AG09309 (cell line): ENCODE results near the gene LILRB4.
"Not testable (repeated sequence)": the region's sequence is repeated elsewhere in the genome, so short reads cannot be mapped to it uniquely, and the experiment has no call there.

Experiments
- DNase-seq: peaks from one replicate; pipeline ENCODE4 v3.0.0-alpha.2; 2010; ENCODE audit warnings: low read depth
- H3K4me3 ChIP-seq: 2 replicates; pipeline ENCODE4 v1.5.1; 2011; ENCODE audit warnings: mild to moderate bottlenecking, low read depth, low read length, moderate library complexity; ENCODE audit not compliant: control insufficient read depth
- TF ChIP-seq, protein P1 (sequence below): IDR thresholded peaks from 2 replicates; pipeline ENCODE4 v1.5.1; 2011; ENCODE audit warnings: mild to moderate bottlenecking, low read depth, low read length, inconsistent platforms; ENCODE audit not compliant: insufficient read depth, control insufficient read depth; ENCODE audit errors: missing control alignments

LILRB4 gene

GRCh38 chr19:54626757-54627156 is 36.0 kb upstream of the LILRB4 start:
- no peak overlapping the region for H3K4me3 ChIP-seq
- TF ChIP-seq, protein P1, sequence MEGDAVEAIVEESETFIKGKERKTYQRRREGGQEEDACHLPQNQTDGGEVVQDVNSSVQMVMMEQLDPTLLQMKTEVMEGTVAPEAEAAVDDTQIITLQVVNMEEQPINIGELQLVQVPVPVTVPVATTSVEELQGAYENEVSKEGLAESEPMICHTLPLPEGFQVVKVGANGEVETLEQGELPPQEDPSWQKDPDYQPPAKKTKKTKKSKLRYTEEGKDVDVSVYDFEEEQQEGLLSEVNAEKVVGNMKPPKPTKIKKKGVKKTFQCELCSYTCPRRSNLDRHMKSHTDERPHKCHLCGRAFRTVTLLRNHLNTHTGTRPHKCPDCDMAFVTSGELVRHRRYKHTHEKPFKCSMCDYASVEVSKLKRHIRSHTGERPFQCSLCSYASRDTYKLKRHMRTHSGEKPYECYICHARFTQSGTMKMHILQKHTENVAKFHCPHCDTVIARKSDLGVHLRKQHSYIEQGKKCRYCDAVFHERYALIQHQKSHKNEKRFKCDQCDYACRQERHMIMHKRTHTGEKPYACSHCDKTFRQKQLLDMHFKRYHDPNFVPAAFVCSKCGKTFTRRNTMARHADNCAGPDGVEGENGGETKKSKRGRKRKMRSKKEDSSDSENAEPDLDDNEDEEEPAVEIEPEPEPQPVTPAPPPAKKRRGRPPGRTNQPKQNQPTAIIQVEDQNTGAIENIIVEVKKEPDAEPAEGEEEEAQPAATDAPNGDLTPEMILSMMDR, result no peak
- no peak for DNase-seq

DNA sequence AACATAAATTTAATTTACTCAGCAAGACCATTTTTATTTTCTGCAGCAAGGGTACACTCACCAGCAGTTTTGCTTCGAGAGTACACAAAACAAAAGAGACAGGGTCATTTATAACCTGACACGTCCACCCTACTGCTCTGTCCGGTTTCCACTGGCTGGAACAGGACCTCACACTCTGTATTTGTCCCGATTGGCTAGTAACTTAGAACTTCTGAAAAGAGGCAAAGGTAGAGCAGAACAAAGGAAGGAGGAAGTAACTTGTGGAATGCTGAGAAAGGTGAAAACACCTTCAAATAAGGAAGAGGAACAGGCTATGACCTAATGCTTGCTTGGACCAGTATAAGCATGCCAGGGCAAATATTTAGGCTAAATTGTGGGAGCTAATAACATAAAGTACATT is 34.9 kb upstream of the LILRB4 start:
- not testable (repeated sequence) for H3K4me3 ChIP-seq, DNase-seq

DNA sequence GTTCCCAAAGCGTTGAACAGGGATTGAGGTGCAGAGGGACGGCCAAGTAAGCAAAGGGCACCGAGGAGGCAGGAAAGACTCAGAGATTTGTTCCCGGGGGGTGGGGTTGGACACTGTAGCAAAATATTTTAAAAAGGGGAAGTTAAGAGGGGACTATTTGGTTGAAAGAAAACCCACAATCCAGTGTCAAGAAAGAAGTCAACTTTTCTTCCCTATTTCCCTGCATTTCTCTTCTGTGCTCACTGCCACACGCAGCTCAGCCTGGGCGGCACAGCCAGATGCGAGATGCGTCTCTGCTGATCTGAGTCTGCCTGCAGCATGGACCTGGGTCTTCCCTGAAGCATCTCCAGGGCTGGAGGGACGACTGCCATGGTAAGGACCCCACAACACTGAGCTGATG is 32.5 kb upstream of the LILRB4 start, which contains the start of gene LILRB1:
Gene LILRB1, plus strand, starts transcription at position 223 of the 400 bp plus-strand sequence. CDS start 590 bp downstream, outside the sequence.
- DNase-seq, H3K4me3 ChIP-seq: not testable (repeated sequence)

GRCh38 chr19:54630782-54631181 is 32.0 kb upstream of the LILRB4 start:
- H3K4me3 ChIP-seq, result no peak overlapping the region
- DNase-seq, result no peak
- TF ChIP-seq, protein P1, result no peak

DNA sequence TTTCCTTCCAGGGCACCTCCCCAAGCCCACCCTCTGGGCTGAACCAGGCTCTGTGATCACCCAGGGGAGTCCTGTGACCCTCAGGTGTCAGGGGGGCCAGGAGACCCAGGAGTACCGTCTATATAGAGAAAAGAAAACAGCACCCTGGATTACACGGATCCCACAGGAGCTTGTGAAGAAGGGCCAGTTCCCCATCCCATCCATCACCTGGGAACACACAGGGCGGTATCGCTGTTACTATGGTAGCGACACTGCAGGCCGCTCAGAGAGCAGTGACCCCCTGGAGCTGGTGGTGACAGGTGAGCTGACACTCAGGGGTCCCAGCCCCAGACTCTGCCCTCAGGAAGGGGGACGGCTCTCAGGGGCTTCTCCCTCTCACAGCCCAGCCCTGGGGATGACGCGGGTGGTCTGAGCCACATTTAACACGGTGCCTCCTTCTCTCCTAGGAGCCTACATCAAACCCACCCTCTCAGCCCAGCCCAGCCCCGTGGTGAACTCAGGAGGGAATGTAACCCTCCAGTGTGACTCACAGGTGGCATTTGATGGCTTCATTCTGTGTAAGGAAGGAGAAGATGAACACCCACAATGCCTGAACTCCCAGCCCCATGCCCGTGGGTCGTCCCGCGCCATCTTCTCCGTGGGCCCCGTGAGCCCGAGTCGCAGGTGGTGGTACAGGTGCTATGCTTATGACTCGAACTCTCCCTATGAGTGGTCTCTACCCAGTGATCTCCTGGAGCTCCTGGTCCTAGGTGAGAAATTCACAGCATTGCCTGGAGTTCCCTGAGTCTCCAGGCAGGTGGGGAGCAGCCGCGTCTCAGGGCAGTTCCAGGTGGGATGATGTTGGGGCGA is 31.1 kb upstream of the LILRB4 start:
- not testable (repeated sequence) for DNase-seq, H3K4me3 ChIP-seq

DNA sequence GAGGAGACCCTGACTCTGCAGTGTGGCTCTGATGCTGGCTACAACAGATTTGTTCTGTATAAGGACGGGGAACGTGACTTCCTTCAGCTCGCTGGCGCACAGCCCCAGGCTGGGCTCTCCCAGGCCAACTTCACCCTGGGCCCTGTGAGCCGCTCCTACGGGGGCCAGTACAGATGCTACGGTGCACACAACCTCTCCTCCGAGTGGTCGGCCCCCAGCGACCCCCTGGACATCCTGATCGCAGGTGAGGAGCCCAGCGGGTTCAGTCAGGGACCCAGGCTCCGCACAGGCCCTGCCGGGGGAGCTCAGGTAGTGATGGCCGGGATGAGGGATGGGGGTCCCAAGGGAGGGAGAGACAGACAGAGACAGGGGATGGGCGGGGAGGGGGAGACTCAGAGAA is 30.3 kb upstream of the LILRB4 start:
- not testable (repeated sequence) for DNase-seq, H3K4me3 ChIP-seq

GRCh38 chr19:54633401-54633800 is 29.4 kb upstream of the LILRB4 start:
- H3K4me3 ChIP-seq, result no peak overlapping the region
- no peak for DNase-seq
- TF ChIP-seq, protein P1, result no peak

- not testable (repeated sequence) for H3K4me3 ChIP-seq, DNase-seq
Observed at GRCh38 chr19:54636081-54636480, 26.7 kb upstream of the LILRB4 start.

DNA sequence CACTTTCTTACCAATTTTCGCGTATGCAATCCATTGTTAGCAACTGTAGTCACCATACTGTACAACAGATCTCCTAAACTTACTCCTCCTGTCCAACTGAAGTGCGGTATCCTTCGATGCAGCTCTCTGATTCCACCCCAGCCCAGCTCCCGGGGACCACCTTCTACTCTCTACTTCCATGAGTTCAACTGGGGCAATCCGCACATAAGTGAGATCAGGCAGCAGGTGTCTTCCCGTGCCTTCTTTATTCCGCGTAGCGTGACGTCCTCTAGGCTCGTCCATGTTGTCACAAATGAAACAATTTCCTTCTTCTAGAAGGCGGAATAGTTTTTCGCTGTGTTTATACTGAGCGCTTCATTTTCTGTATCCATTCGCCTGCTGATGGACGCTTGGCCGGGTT is 24.1 kb upstream of the LILRB4 start:
- TF ChIP-seq, protein P1, result no peak
- H3K4me3 ChIP-seq, result no peak overlapping the region
- no peak for DNase-seq

- not testable (repeated sequence) for H3K4me3 ChIP-seq, DNase-seq
Observed at GRCh38 chr19:54642953-54643352, 19.8 kb upstream of the LILRB4 start.

DNA sequence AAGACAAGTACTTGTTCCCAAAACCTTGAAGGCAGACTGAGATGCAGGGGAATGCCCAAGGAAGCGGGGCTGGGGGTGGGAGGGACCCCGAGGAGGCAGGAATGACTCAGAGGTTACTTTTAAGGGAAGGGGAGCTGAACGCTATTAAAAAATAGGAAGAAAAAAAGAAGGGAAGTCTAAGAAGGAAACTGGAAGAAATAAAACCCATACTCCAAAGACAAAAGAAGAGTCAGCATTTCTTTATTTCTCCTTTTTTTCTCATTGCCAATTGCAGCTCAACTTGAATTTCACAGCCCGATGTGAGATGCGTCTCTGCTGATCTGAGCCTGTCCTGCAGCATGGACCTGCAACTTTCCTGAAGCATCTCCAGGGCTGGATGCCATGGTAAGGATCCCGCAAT is 19.2 kb upstream of the LILRB4 start:
- not testable (repeated sequence) for DNase-seq

More for the DNA sequence above, 19.2 kb upstream of the LILRB4 start:
- H3K4me3 ChIP-seq, result not testable (repeated sequence)
